Adrenal gland (tissue), 5 donors: ENCODE measurements around the gene KIAA0513.

Experiments used
- POLR2A ChIP-seq, 2 donors: fragments of 450-650 bp; IDR thresholded peaks; one replicate each; pipeline ENCODE4 v1.6.1; 2017; ENCODE audit warnings: antibody characterized with exemption in 2 of 2, mild to moderate bottlenecking in 2 of 2, moderate library complexity in 1 of 2
- TF ChIP-seq, protein P1 (sequence below), 6 experiments: fragments of 450-650 bp in 4 of 6; fragments of 200-600 bp in 2 of 6; sonication (generic) in 1 of 6; IDR thresholded peaks; 1 replicate in 5 of 6; 2 replicates in 1 of 6; pipeline versions ENCODE4 v1.5.1 to v1.8.0; 2016 to 2021; ENCODE audit warnings: antibody characterized with exemption in 6 of 6, mild to moderate bottlenecking in 2 of 6, moderate library complexity in 1 of 6
- donor health status: DM: no; HTN: no; CAD: no.

DNA sequence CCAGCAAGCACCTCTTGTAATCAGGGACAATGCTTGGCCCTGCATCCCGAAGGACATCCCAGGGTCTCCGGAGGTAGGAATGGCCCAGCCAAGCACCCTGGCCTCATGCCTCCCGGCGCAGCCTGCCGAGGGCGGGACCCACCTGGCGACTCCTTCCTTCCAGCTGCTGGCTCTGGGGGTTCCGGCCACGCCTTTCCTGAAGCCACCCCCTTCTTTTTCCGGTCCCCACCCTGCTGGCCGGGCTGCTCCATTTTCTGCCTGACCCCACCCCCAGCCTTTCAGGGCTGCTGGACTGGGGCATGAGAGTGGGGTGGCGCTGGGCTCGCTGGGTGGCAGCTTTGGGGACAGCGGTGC, 107.2 kb downstream of the KIAA0513 start:
- TF ChIP-seq, protein P1, sequence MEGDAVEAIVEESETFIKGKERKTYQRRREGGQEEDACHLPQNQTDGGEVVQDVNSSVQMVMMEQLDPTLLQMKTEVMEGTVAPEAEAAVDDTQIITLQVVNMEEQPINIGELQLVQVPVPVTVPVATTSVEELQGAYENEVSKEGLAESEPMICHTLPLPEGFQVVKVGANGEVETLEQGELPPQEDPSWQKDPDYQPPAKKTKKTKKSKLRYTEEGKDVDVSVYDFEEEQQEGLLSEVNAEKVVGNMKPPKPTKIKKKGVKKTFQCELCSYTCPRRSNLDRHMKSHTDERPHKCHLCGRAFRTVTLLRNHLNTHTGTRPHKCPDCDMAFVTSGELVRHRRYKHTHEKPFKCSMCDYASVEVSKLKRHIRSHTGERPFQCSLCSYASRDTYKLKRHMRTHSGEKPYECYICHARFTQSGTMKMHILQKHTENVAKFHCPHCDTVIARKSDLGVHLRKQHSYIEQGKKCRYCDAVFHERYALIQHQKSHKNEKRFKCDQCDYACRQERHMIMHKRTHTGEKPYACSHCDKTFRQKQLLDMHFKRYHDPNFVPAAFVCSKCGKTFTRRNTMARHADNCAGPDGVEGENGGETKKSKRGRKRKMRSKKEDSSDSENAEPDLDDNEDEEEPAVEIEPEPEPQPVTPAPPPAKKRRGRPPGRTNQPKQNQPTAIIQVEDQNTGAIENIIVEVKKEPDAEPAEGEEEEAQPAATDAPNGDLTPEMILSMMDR (IDR thresholded peaks at IDR 0.05): no peak
- TF ChIP-seq POLR2A (IDR thresholded peaks at IDR 0.05): no peak
